ENCODE data around the gene SLC7A6.

Gene SLC7A6

DNA sequence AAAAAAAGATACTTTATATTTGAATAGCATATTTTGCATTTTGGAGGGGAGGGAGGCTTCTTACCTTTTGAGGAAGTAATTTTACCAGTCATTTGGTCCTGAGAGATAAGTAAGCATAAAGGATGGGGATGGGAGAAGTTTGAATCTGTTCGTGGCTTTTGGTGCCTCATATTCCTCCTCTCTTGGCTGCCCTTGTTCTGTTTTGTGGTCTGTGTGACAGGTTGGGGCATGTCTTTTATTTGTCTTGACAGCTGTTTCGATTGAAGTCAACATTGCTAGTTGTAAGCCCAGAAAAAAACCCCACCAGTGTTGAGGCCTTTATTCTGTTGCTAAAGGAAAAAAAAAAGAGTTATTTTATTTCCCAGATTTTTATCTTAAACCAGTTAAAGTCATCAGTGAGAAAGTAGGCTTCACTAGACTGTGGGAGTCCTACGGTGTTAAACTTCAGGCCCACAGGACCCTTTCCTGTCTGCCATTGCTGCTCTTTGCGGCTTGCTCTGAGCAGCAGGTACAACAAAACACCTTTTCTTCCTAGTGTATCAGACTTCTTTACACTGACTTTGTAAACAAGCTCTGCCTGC lies 11.4 kb downstream of the SLC7A6 start:
- Histone ChIP-seq H4K20me1 (peaks cover 12 to 76% (median 52%) of the 10 kb centered on the region in 11 experiments; a peak in 20 of 22 replicates), H3K4me1 (peaks cover 24 to 45% (median 33%) of the 10 kb centered on the region in 10 experiments; a peak in 19 of 20 replicates), H3K36me3 (peaks cover 39 to 99% (median 90%) of the 10 kb centered on the region in 11 experiments), H3K4me3 (no peak overlapping the region), H3K9ac (peak overlapping the region in 2 of 11 experiments; percentile 4 to 12; a peak in 2 of 22 replicates), H3K27ac (no peak overlapping the region), H3K9me3 (replicated peaks in 1 of 11) (no peaks in the 10 kb centered on the region; a peak in 3 of 22 replicates), H3K27me3 (no peaks in the 10 kb centered on the region), H3K4me2 (peak overlapping the region in 4 of 11 experiments; percentile 2 to 14 (median 7); a peak in 5 of 22 replicates)
- no peak for TF ChIP-seq Cebpa-rat (IDR thresholded peaks at IDR 0.05)

DNA sequence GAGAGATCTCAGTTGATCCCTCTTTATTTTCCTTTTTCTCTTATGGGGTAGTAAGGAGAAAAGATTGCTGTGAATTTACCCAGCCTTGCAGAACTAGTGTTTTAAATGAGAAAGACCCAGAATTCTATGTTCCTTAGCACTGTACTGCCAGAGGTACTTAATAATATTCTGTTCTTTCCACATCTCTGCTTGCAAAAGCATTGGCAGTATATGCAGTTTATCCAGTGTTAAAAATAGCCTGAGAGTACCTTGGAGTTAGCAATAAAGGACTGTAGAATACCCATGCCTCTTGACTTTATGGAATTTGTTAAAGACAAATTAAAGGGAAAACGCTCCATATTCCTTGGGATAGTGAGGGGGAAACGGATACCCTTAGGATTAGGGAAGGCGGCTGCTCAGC lies 11.9 kb downstream of the SLC7A6 start:
- no peak overlapping the region for H3K4me3 ChIP-seq
- H3K36me3 ChIP-seq, result peaks cover 34 to 99% (median 89%) of the 10 kb centered on the region in 11 experiments
- no peak for TF ChIP-seq Cebpa-rat (IDR thresholded peaks at IDR 0.05)
- no peaks in the 10 kb centered on the region for H3K27me3 ChIP-seq
- H3K27ac ChIP-seq, result no peak overlapping the region
- no peaks in the 10 kb centered on the region; a peak in 3 of 22 replicates for H3K9me3 ChIP-seq (replicated peaks in 1 of 11)
- H3K9ac ChIP-seq, result peak overlapping the region in 3 of 11 experiments; percentile 4 to 22 (median 12); a peak in 2 of 22 replicates
- peaks cover 29 to 50% (median 38%) of the 10 kb centered on the region in 10 experiments; a peak in 19 of 20 replicates for H3K4me1 ChIP-seq
- H3K4me2 ChIP-seq, result peak overlapping the region in 1 of 11 experiments; percentile 8; a peak in 3 of 22 replicates
- peaks cover 12 to 76% (median 47%) of the 10 kb centered on the region in 11 experiments; a peak in 20 of 22 replicates for H4K20me1 ChIP-seq

DNA sequence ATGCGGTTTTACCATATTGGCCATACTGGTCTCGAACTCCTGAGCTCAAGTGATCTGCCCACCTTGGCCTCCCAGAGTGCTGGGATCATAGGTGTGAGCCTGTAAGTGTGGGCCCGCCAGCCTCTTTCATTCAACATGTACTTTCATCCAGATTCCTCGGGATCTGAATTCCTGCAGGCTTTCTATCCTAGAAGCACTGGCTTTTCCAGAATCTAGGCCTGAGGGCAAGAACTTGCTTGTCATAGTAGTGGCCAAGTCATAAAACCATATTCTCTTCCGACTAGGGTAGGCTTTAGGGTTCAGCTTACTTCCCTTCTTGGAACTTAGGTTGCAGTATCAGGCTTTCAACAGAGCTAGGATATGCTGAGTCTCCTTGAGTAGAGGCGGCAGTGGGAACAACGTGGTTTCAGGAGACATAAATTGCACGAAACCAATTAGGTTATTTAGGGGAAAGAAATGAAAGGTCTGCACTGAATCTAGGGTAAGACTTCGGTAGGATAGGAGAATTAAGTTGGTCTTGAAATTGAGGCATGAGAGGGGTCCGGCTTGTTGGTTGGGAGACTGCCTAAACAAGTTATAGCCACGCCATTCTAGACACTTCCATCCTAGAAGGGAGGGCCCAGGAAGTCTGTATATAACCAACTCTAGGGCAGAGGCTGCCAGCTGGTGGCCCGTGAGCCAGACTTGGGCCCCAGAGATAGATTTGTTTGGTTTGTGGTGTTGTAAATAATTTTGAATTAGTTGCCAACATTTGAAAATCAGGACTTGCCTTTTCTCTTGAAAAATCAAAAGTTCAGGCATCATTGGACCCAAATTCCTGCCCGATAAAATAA lies 15.6 kb downstream of the SLC7A6 start:
- peaks cover 0 to 76% (median 12%) of the 10 kb centered on the region in 11 experiments; a peak in 15 of 22 replicates for H4K20me1 ChIP-seq
- TF ChIP-seq Cebpa-rat (IDR thresholded peaks at IDR 0.05), result no peak
- H3K9me3 ChIP-seq (replicated peaks in 1 of 11), result no peaks in the 10 kb centered on the region; a peak in 3 of 22 replicates
- H3K4me2 ChIP-seq, result peak overlapping the region in 3 of 11 experiments; percentile 6 to 12 (median 10); a peak in 1 of 22 replicates
- H3K4me1 ChIP-seq, result peaks cover 56 to 65% (median 63%) of the 10 kb centered on the region in 10 experiments
- no peak overlapping the region for H3K4me3 ChIP-seq
- H3K27ac ChIP-seq, result no peak overlapping the region
- no peaks in the 10 kb centered on the region for H3K27me3 ChIP-seq
- H3K9ac ChIP-seq, result no peak overlapping the region
- H3K36me3 ChIP-seq, result peaks cover 1 to 80% (median 69%) of the 10 kb centered on the region in 11 experiments

DNA sequence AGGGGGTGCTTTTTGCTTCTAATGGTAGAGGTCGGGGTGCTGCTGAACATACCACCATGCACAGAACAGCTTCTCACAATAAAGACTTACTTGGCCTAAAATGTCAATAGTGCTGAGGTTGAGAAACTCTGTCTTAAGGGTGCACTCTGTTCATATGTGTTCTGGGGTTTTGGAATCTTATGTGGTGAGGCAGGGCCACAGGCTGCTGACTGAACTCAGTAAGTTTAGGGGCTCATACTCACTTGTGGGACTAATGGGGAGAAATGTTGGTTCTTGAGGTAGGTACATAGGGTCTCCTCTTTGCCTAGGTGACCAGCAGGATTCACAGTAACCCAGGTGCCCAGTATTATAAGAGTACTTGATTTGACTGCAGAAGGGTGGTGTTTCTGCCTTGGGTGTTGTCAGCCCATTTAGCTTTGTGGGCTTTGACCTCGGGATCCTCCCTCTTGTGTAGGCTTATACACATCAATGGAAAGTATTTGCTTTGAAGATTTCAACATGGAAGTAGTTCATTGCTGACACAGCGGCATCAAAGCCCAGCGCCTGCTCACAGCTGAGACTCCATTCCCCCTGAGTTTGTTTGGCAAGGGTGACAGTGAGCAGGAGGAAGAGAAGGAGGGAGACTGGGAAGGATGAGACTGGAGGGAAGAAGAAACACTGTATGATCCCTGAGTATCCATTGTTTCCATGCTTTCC lies 17.2 kb downstream of the SLC7A6 start:
- peak overlapping the region; percentile 75 to 97 (median 91); a peak in 20 of 22 replicates for H3K4me2 ChIP-seq
- H3K4me3 ChIP-seq, result no peak overlapping the region
- peaks cover 0 to 69% (median 58%) of the 10 kb centered on the region in 11 experiments; a peak in 20 of 22 replicates for H3K36me3 ChIP-seq
- peaks cover 59 to 72% (median 67%) of the 10 kb centered on the region in 10 experiments for H3K4me1 ChIP-seq
- no peak overlapping the region for H3K9ac ChIP-seq
- peak overlapping the region in 5 of 11 experiments; percentile 5 to 83 (median 13); a peak in 4 of 22 replicates for H3K27ac ChIP-seq
- H3K9me3 ChIP-seq (replicated peaks in 1 of 11), result no peaks in the 10 kb centered on the region; a peak in 3 of 22 replicates
- peaks cover 0 to 76% (median 4%) of the 10 kb centered on the region in 11 experiments; a peak in 13 of 22 replicates for H4K20me1 ChIP-seq
- H3K27me3 ChIP-seq, result no peaks in the 10 kb centered on the region
- TF ChIP-seq Cebpa-rat (IDR thresholded peaks at IDR 0.05), result no peak

- Histone ChIP-seq H3K9ac (no peak overlapping the region), H3K36me3 (peaks cover 0 to 69% (median 57%) of the 10 kb centered on the region in 11 experiments; a peak in 19 of 22 replicates), H3K4me2 (peak overlapping the region; percentile 75 to 97 (median 91); a peak in 21 of 22 replicates), H3K4me1 (peaks cover 64 to 78% (median 72%) of the 10 kb centered on the region in 10 experiments), H3K27ac (peak overlapping the region in 5 of 11 experiments; percentile 5 to 83 (median 13); a peak in 5 of 22 replicates), H3K27me3 (no peaks in the 10 kb centered on the region), H4K20me1 (peaks cover 0 to 77% (median 0%) of the 10 kb centered on the region in 11 experiments; a peak in 10 of 22 replicates), H3K4me3 (no peak overlapping the region), H3K9me3 (replicated peaks in 1 of 11) (no peaks in the 10 kb centered on the region; a peak in 3 of 22 replicates)
- no peak for TF ChIP-seq Cebpa-rat (IDR thresholded peaks at IDR 0.05)
Measured at GRCh38 chr16:68282064-68282452, 17.7 kb downstream of the SLC7A6 start.

DNA sequence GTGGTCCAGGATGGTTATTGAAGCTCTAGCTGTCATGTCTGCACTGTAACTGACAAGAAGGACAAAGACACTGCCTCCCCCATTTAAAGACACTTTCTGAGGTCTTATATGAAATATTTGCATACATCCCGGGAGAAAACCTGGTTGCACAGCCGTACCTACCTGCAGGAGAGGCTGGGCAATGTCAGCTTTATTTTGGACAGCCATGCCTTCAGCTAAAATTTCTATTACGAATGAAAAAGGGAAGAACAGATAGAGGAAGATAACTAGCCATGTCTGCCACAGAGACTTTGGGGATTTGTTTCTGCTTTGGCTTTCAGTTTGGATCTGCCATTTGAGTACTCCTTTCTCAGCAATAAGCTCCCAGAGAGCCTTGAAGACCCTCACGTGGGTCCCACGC lies 19.0 kb downstream of the SLC7A6 start:
- peak overlapping the region; percentile 75 to 97 (median 91) for H3K4me2 ChIP-seq
- H3K9ac ChIP-seq, result peak overlapping the region; percentile 0 to 67 (median 60); a peak in 17 of 22 replicates
- no peaks in the 10 kb centered on the region for H3K27me3 ChIP-seq
- no peaks in the 10 kb centered on the region; a peak in 1 of 22 replicates for H3K9me3 ChIP-seq (replicated peaks in 1 of 11)
- H4K20me1 ChIP-seq, result peaks cover 0 to 90% (median 0%) of the 10 kb centered on the region in 11 experiments; a peak in 12 of 22 replicates
- H3K27ac ChIP-seq, result peak overlapping the region; percentile 51 to 83 (median 79); a peak in 21 of 22 replicates
- peaks cover 0 to 70% (median 61%) of the 10 kb centered on the region in 11 experiments; a peak in 20 of 22 replicates for H3K36me3 ChIP-seq
- peak overlapping the region in 9 of 10 experiments; percentile 0 to 49 (median 41); a peak in 10 of 20 replicates for H3K4me3 ChIP-seq
- H3K4me1 ChIP-seq, result peaks cover 77 to 90% (median 85%) of the 10 kb centered on the region in 10 experiments
- TF ChIP-seq Cebpa-rat (IDR thresholded peaks at IDR 0.05), result no peak

- Histone ChIP-seq H3K27ac (peak overlapping the region; percentile 51 to 83 (median 79); a peak in 21 of 22 replicates), H3K27me3 (no peaks in the 10 kb centered on the region), H3K4me3 (peak overlapping the region; percentile 0 to 49 (median 36); a peak in 15 of 20 replicates), H3K4me2 (peak overlapping the region; percentile 75 to 97 (median 91)), H3K9me3 (replicated peaks in 1 of 11) (no peaks in the 10 kb centered on the region; a peak in 1 of 22 replicates), H4K20me1 (peaks cover 0 to 96% (median 0%) of the 10 kb centered on the region in 11 experiments; a peak in 12 of 22 replicates), H3K36me3 (peaks cover 0 to 71% (median 60%) of the 10 kb centered on the region in 11 experiments; a peak in 20 of 22 replicates), H3K9ac (peak overlapping the region; percentile 0 to 67 (median 60); a peak in 19 of 22 replicates), H3K4me1 (peaks cover 83 to 97% (median 92%) of the 10 kb centered on the region in 10 experiments)
- TF ChIP-seq Cebpa-rat (IDR thresholded peaks at IDR 0.05), result no peak
Measured at GRCh38 chr16:68283801-68284598, 19.7 kb downstream of the SLC7A6 start.
